GM19239 (cell line): ENCODE results near the gene NPHS1.
A peak's percentile ranks its signal among the peaks of the same experiment; 100 is the strongest.
"Not testable (repeated sequence)": the region's sequence is repeated elsewhere in the genome, so short reads cannot be mapped to it uniquely, and the experiment has no call there.

Experiments
- DNase-seq: peaks from one replicate; pipeline ENCODE4 v3.0.0; 2011; ENCODE audit warnings: low spot score; ENCODE audit not compliant: insufficient read length
- FAIRE-seq: peaks from 2 replicates; lab custom pipeline; 2011; peaks lifted over from hg19 to GRCh38; lab: Jason Lieb, UNC

NPHS1 gene

DNA sequence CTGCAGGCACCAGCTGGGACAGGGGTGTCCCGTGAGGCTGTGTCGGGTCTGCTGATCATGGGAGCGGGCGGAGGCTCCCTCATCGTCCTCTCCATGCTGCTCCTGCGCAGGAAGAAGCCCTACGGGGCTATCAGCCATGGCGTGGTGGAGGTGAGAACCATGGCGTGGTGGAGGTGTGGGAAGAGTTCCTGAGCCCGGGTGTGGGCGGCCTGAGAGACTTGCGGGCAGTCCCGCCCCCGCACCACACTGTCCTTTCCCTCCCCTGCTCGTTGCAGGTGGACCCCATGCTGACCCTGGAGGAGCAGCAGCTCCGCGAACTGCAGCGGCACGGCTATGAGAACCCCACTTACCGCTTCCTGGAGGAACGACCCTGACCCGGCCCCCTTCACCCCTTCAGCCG lies 26.8 kb upstream of the NPHS1 start:
- DNase-seq = no peak

DNA sequence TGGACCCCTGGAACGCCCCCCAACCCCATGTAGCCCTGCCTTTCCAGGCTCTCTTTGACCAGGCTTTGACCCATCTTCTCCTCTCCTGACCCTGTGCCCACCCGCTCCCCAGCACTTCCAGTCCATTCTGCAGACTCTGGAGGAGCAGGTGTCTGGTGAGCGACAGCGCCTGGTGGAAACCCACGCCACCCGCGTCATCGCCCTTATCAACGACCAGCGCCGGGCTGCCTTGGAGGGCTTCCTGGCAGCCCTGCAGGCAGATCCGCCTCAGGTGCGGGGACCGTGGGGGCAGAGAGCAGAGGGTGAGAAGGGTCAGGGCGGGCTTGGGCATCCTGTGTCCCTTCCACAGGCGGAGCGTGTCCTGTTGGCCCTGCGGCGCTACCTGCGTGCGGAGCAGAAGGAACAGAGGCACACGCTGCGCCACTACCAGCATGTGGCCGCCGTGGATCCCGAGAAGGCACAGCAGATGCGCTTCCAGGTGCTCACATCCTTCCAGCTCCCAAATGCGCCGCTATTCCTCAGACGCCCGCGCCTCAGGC lies 22.2 kb upstream of the NPHS1 start:
- no peak for DNase-seq
- FAIRE-seq = no peak

More for the DNA sequence above, 26.8 kb upstream of the NPHS1 start:
- no peak for FAIRE-seq

DNA sequence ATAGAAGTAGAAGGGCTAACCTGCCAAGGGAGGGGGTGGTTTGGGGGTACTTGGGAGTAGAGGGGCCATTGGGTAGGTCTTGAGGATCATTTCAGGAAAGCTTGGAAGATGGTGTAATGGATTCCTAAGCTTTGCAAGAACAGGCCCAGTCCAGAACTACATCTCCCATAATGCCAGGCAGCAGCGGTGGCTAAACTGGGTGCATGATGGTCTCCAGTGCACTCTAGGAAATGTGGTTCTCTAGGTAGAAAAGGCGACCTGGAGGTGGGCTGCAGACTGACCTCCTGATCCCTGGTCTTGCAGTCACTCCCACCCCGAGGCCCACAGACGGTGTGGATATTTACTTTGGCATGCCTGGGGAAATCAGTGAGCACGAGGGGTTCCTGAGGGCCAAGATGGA lies 19.9 kb upstream of the NPHS1 start:
- DNase-seq (no peak), FAIRE-seq (no peak)

DNA sequence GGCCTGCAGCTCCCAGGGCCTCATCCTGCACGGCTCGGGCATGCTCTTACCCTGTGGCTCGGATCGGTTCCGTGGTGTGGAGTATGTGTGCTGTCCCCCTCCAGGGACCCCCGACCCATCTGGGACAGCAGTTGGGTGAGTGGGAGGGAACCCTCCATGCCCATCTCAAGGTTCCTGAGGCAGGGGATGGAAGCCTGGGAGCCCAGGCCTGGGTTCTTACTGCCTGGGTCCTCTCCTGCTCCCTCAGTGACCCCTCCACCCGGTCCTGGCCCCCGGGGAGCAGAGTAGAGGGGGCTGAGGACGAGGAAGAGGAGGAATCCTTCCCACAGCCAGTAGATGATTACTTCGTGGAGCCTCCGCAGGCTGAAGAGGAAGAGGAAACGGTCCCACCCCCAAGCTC lies 19.3 kb upstream of the NPHS1 start:
- DNase-seq (no peak), FAIRE-seq (no peak)

DNA sequence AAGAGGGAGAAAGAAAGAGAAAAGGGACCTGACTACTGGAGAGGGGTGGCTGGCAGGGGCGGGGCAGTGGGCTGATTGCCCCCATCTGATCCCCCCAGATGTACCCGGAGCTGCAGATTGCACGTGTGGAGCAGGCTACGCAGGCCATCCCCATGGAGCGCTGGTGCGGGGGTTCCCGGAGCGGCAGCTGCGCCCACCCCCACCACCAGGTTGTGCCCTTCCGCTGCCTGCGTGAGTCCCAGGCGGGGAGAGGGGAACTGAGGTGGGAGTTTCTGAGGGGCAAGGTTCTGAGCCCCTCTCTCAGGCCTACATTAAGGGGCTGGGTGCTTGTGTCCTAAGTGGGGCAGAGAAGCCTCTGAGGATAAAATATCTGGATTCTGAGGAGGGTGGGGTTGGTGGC lies 18.5 kb upstream of the NPHS1 start:
- DNase-seq (no peak), FAIRE-seq (no peak)

DNA sequence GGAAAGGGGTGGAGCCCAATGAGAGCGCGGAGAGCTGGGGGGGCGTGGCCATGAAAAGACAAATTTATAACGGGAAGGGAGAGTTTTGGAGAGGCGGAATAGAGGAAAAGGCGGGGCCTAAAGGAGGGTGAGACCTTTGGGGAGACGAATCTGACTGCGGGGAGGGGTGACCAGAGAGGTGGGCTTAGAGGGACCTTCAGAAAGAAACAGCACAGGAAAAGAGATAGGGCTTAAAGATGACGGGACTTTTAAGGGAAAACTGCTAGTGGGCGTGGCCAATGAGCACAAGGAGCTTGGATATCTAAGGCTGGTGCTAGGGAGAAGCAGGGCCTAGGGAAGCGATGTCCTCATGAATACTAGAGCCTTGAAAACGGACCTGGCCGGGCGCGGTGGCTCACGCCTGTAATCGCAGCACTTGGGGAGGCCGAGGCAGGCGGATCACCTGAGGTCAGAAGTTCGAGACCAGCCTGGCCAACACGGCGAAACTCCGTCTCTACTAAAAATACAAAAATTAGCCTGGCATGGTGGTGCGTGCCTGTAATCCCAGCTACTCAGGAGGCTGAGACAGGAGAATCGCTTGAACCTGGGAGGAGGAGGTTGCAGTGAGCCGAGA lies 17.9 kb upstream of the NPHS1 start:
- DNase-seq = not testable (repeated sequence)
- FAIRE-seq = peak; percentile 11

DNA sequence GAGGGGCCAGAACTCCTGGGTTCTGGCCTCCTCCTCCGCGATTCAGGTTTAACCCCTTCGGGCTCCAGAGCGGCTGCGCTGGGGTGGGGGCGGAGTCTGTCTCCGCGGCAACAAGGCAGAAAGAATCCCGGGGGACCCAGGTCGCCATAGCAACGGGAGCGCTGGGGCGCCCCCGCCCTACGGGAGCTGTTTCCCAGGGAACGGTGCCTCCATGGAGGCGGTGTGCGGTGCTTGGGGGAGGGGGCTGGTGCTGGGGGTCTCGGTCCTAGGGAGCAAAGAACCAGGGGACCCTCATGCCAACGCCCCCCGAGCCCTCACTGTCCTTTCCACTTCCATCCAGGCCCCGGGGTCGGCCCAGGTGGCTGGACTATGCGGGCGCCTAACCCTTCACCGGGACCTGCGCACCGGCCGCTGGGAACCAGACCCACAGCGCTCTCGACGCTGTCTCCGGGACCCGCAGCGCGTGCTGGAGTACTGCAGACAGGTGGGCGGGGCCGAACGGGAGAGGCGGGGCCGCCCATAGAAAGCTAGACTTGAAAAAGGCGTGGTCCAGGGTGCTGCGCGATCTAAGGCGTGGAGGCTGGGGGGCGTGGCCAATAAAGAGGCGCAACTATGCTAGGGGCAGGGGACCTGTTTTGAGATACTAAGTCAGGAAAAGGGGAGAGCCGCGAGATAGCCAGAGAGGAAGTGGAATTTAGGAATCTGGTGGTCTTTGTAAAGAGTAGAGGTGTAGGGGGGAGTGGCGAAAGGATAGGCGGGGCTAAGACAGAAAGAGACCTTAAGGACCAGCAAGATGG lies 17.2 kb upstream of the NPHS1 start:
- DNase-seq = peak; percentile 89
- FAIRE-seq = peak; percentile 94

DNA sequence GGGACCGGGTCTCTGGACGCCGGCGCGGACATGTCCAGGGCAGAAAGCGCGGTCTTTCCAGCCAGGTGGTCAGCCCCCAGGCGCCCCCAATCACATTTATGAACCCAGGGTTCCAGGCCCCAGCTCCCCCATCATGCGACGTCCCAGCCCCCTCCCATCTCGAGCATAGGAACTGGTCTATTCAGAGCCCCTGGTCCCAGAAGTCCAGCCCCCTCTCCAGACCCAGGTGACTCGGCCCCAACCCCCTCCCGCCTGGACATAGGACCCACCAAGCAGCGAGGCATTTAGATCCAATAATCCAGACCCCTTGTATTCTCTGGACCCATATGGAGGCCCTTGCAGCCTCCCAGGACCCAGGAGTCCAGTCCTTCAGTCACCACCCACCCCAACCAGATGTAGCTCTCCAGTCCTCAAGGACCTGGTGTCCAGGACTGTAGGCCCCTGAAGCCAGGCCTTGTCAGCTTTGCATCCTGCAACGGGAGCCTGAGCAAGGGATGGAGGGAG lies 16.6 kb upstream of the NPHS1 start:
- DNase-seq (no peak), FAIRE-seq (no peak)

DNA sequence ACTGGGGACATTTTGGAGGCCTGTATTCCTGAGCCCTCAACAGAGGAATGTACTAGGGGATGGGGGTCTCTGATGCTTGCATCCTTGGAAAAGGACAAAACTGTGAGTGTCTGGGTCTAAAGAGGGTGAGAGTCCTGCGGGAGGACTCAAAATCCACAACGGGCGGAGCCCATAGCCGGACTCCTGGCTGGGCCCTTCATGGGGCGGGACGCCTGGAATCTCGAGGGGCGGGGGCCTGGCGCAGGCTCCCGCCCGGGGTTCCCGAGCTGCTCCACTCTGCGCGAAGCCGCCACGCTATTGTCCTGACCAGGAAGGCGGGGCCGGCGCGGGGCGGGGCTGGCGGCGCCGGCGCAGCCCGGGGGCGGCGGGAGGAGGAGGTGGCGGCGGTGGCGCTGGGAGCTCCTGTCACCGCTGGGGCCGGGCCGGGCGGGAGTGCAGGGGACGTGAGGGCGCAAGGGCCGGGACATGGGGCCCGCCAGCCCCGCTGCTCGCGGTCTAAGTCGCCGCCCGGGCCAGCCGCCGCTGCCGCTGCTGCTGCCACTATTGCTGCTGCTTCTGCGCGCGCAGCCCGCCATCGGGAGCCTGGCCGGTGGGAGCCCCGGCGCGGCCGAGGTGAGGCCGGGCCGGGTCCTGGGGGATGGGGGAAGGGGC lies 16.0 kb upstream of the NPHS1 start, which contains the start of gene APLP1:
TSS of gene APLP1 (plus strand) at position 403 of the 651 bp plus-strand sequence. CDS start at position 466, 63 bp downstream.
- no peak for DNase-seq
- FAIRE-seq = no peak

DNA sequence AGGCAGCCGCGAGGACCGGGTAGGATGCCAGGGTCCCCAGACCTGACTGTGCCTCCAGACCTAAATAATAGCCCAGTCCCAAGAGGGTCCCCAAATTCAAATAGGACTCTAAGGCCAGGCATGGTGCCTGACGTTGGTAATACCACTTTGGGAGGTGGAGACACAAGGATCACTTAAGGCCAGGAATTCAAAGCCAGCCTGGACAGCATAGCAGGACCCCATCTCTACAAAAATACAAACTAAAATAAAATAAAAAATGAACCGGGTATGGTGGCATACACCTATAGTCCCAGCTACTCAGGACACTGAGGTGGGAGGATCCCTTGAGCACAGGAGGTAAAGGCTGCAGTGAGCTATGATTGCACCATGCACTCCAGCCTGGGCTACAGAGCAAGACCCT lies 10.7 kb upstream of the NPHS1 start:
- DNase-seq = no peak
- FAIRE-seq = no peak

DNA sequence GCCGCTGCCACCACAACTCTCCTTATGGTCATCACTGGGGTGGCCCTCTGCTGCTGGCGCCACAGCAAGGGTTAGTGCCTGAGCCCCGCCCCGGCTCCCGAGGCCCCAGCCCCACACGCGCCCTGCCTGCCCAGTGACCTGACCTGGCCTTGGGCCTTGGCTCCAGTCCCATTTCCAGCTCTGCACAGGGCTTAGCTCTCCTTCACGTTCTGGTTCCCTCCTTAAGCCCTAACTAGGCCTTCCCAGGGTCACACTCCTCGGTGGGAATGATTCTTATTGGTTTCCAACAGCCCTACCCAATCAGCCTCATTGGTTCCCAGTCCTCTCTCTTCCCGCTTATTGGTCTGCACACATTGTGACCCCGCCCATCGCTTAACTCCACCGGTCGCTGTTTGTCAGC lies 10.2 kb upstream of the NPHS1 start:
- DNase-seq = no peak
- FAIRE-seq = no peak

DNA sequence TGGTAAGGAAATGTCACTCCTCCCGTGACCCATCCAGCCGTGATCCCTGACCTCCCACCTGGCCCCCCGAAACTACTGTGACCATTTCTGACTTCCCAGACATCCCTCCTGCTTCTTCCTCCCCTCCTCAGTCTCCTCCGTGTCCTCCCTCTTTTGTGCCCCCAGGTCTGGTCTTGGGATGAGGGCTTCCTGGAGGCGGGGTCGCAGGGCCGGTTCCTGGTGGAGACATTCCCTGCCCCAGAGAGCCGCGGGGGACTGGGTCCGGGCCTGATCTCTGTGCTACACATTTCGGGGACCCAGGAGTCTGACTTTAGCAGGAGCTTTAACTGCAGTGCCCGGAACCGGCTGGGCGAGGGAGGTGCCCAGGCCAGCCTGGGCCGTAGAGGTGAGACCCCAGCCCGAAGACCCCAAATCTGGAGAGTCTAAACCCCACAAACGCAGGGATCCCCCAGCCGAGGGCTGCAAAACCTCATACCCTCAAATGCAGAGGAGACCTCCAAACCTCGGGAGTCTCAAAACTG lies 9.4 kb upstream of the NPHS1 start:
- DNase-seq (no peak), FAIRE-seq (no peak)

DNA sequence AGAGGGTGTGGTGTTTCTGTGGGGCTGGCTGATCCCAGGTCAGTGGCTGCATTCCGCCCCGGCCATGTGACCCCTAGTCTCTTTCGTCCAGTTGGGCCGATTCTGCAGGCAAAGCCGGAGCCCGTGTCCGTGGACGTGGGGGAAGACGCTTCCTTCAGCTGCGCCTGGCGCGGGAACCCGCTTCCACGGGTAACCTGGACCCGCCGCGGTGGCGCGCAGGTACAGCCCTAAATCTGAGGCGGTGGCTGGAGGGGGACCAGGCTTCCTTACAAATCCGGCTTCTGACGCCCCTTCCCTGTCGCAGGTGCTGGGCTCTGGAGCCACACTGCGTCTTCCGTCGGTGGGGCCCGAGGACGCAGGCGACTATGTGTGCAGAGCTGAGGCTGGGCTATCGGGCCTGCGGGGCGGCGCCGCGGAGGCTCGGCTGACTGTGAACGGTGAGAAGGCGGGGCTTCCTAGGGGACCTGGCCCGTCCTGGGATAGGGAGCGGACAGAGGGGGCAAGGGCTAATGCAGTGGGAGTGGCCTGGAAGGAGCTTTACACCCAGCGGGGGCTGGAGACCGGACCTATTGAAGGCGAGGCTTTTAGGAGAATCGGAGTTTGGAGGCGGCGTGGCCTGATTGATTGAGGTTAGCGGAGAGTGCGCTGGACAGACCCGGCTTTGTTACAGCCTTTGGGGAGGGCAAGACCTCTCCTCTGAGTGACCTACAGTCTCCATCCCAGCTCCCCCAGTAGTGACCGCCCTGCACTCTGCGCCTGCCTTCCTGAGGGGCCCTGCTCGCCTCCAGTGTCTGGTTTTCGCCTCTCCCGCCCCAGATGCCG lies 8.7 kb upstream of the NPHS1 start:
- FAIRE-seq (no peak), DNase-seq (no peak)

DNA sequence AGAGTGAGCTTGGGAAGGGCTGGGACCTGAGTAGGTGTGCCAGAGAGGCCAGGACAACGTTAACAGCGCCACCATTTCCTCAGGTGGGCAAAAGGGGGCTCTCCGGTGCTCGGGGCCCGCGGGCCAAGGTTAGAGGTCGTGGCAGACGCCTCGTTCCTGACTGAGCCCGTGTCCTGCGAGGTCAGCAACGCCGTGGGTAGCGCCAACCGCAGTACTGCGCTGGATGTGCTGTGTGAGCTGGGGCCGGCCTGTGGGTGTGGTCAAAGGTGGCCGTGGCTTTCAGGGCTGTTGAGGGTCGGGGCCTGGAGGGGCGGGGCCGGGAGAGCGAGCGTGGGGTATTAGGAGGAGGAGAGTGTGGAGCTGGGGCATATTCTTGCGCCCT lies 8.1 kb upstream of the NPHS1 start:
- FAIRE-seq = no peak
- DNase-seq = no peak

DNA sequence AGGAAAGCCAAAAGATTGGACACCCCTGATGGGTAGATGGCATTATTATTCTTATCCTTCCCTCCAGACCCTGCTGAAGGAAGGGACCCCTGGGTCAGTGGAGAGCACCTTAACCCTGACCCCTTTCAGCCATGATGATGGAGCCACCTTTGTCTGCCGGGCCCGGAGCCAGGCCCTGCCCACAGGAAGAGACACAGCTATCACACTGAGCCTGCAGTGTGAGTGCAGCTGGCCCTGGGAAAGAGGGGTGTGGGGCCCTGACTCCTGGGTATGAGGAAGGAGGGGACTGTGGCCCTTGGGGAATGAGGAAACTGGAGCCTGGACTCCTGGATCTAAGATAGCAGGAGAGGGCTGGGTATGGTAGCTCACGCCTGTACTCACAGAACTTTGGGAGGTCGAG lies 7.1 kb upstream of the NPHS1 start:
- FAIRE-seq = no peak
- no peak for DNase-seq

DNA sequence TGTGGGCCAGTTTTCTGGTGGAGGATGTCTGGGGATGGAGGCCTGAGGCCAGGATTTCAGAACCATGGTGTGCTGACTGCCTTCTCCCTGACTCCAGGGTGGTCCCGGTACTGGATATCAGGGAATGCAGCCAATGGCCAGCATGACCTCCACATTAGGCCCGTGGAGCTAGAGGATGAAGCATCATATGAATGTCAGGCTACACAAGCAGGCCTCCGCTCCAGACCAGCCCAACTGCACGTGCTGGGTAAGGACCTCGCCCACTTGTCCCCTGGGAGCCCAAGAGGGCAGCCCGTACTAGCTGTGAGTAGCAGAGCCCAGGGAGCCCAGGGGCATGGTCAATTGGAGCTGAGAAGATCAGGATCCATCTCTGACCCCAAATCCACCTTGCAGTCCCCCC lies 6.0 kb upstream of the NPHS1 start:
- FAIRE-seq (no peak), DNase-seq (no peak)

DNA sequence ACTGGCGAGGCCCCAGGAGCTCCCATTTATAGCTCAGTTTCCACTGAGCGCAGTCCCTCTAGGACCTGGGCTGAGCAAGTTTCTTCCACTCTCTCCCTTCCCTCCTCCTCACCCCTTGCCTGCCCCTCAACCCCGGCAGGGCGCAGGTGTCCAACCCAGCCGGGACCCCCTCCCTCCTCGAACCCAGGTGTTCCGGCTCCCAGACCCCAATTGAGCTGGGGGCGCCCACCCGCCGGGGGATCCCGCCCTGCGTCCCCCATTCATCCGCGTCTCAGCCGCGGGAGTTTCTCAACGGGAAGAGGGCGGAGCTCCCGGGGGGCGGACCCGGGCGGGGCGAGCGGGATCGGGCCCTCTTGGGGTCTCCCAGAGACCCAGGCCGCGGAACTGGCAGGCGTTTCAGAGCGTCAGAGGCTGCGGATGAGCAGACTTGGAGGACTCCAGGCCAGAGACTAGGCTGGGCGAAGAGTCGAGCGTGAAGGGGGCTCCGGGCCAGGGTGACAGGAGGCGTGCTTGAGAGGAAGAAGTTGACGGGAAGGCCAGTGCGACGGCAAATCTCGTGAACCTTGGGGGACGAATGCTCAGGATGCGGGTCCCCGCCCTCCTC lies 4.3 kb upstream of the NPHS1 start, which contains the start of gene KIRREL2:
TSS of gene KIRREL2 (plus strand) at position 366 of the 604 bp plus-strand sequence. CDS start at position 575, 209 bp downstream.
- DNase-seq (no peak), FAIRE-seq (no peak)

DNA sequence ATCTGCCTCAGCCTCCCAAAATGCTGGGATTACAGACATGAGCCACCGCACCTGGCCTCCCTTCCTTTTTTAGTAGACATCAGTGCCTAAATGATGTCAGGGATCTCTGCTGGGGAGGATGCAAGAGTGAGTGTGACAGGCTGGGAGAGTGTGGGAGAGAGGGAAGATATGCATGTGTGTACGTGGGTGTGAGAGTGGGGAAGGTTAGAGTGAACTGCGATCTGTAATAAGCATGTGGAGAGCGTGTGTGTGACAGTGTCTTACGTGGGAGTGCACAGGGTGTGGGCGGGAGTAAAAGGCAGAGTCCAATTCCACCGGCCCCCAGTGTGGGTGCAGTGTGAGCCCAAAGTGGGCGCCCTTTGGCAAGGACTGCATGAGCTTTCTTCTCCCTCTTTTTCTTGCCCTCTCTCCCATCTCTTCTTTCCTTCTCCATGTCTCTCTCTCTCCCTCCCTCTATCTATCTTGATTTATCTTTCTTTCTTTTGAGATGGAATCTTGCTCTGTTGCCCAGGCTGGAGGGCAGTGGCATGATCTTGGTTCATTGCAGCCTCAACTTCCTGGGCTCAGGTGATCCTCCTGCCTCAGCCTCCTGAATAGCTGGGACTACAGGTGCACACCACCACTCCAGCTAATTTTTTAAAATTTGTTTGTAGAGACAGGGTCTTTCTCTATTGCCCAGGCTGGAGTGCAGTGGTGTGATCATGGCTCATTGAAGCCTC lies 893 bp upstream of the NPHS1 start:
- FAIRE-seq (no peak), DNase-seq (no peak)
